ENCODE measurements around the gene SIM1. TPM values are rescaled to one million over a fixed set of nuclear protein-coding genes. Genes with fewer than 3 reads are reported as not detected.

Gene SIM1
- total and polyA plus RNA-seq, 7 experiments from 2014 or later, result not detected

GRCh38 chr6:100446115-100447080 is 18.3 kb downstream of the SIM1 start:
- peak overlapping the region in 1 of 9 donors; percentile 73 for H3K27ac Mint-ChIP-seq
- H3K9me3 Mint-ChIP-seq, result peaks cover 0 to 5% (median 0%) of the 10 kb centered on the region in 11 donors
- peaks cover 0 to 11% (median 3%) of the 10 kb centered on the region in 7 donors for H3K4me1 Mint-ChIP-seq
- ChIA-PET CTCF (no interaction called here), POLR2A (no interaction called here)
- Histone ChIP-seq H3K4me1 (ENCODE audit: control insufficient read depth in 2 of 2, insufficient read depth in 2 of 2, low read length in 2 of 2) (no peaks in the 10 kb centered on the region), H3K36me3 (ENCODE audit: control insufficient read depth in 2 of 3, insufficient read depth in 3 of 3, low read length in 3 of 3) (no peaks in the 10 kb centered on the region), H3K9me3 (ENCODE audit: control insufficient read depth in 2 of 3, low read length in 3 of 3) (no peaks in the 10 kb centered on the region), H3K27me3 (ENCODE audit: control insufficient read depth in 2 of 2, insufficient read depth in 2 of 2, low read length in 2 of 2) (peaks cover 0 to 8% of the 10 kb centered on the region in 2 donors), H3K27ac (ENCODE audit: low read depth, low read length) (no peak overlapping the region), H3K4me3 (ENCODE audit: low read length) (no peak overlapping the region)
- ATAC-seq (no peak), DNase-seq (no peak)
- peak overlapping the region in 3 of 10 donors; percentile 9 to 35 (median 28) for H3K4me3 Mint-ChIP-seq
- H3K36me3 Mint-ChIP-seq, result no peaks in the 10 kb centered on the region
- intact Hi-C loops (cut with micrococcal nuclease), result loop anchor here in 1 of 2 donors (5.0 kb wide), 2 partner anchors 839 to 956 kb away; partner anchors contain the start of gene PRDM13
- H3K27me3 Mint-ChIP-seq, result peaks cover 39 to 67% (median 55%) of the 10 kb centered on the region in 5 donors

DNA sequence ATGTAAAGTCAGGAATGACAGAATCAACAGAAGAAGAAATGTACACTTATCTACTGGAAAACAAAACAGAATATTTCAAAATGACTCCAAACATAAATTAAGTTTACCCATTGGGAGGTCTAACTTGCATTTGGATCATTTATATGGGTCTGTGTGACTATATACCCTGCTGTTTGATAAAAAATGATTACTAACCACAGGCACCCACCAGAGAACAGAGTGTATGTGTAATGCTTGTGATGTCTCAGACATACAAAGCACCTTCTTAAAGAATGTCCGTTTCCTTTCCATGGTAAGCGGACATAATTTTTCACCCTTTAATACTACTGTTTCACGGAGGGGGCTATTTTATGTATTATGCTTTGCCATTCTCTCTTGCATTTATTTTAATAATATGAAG is 19.2 kb downstream of the SIM1 start:
- H3K27me3 ChIP-seq (ENCODE audit: control insufficient read depth in 2 of 2, insufficient read depth in 2 of 2, low read length in 2 of 2), result peaks cover 0 to 8% of the 10 kb centered on the region in 2 donors
- Mint-ChIP-seq H3K4me1 (peaks cover 0 to 11% (median 3%) of the 10 kb centered on the region in 7 donors), H3K27ac (no peak overlapping the region), H3K4me3 (no peak overlapping the region), H3K9me3 (peaks cover 0 to 5% (median 0%) of the 10 kb centered on the region in 11 donors), H3K27me3 (peaks cover 43 to 75% (median 61%) of the 10 kb centered on the region in 5 donors), H3K36me3 (no peaks in the 10 kb centered on the region)
- no peaks in the 10 kb centered on the region for H3K9me3 ChIP-seq (ENCODE audit: control insufficient read depth in 2 of 3, low read length in 3 of 3)
- ChIA-PET CTCF (no interaction called here), POLR2A (no interaction called here)
- no peak overlapping the region for H3K27ac ChIP-seq (ENCODE audit: low read depth, low read length)
- intact Hi-C loops (cut with micrococcal nuclease), result loop anchor here in 1 of 2 donors (5.0 kb wide), 2 partner anchors 838 to 957 kb away; partner anchors contain the start of gene PRDM13
- no peak for ATAC-seq
- no peak for DNase-seq
- no peaks in the 10 kb centered on the region for H3K36me3 ChIP-seq (ENCODE audit: control insufficient read depth in 2 of 3, insufficient read depth in 3 of 3, low read length in 3 of 3)
- H3K4me1 ChIP-seq (ENCODE audit: control insufficient read depth in 2 of 2, insufficient read depth in 2 of 2, low read length in 2 of 2), result no peaks in the 10 kb centered on the region
- H3K4me3 ChIP-seq (ENCODE audit: low read length), result no peak overlapping the region

- ChIA-PET CTCF (no interaction called here), POLR2A (no interaction called here)
- no peaks in the 10 kb centered on the region for H3K9me3 ChIP-seq (ENCODE audit: control insufficient read depth in 2 of 3, low read length in 3 of 3)
- H3K27ac ChIP-seq (ENCODE audit: low read depth, low read length), result no peak overlapping the region
- intact Hi-C loops (cut with micrococcal nuclease), result no loop called here
- H3K4me1 Mint-ChIP-seq, result peaks cover 0 to under 1% (median 0%) of the 10 kb centered on the region in 7 donors
- ATAC-seq, result no peak
- H3K27me3 ChIP-seq (ENCODE audit: control insufficient read depth in 2 of 2, insufficient read depth in 2 of 2, low read length in 2 of 2), result no peaks in the 10 kb centered on the region
- no peaks in the 10 kb centered on the region for H3K4me1 ChIP-seq (ENCODE audit: control insufficient read depth in 2 of 2, insufficient read depth in 2 of 2, low read length in 2 of 2)
- peaks cover 31 to 67% (median 56%) of the 10 kb centered on the region in 5 donors for H3K27me3 Mint-ChIP-seq
- DNase-seq, result no peak
- no peaks in the 10 kb centered on the region for H3K36me3 ChIP-seq (ENCODE audit: control insufficient read depth in 2 of 3, insufficient read depth in 3 of 3, low read length in 3 of 3)
- no peaks in the 10 kb centered on the region for H3K36me3 Mint-ChIP-seq
- no peak overlapping the region for H3K4me3 Mint-ChIP-seq
- H3K4me3 ChIP-seq (ENCODE audit: low read length), result no peak overlapping the region
- H3K9me3 Mint-ChIP-seq, result peaks cover 0 to 6% (median 0%) of the 10 kb centered on the region in 11 donors
- H3K27ac Mint-ChIP-seq, result no peak overlapping the region
Observed at GRCh38 chr6:100440935-100441334, 23.8 kb downstream of the SIM1 start.

- DNase-seq, result no peak
- POLR2A ChIA-PET, result no interaction called here
- CTCF ChIA-PET, result no interaction called here
- Mint-ChIP-seq H3K27me3 (peaks cover 19 to 43% (median 26%) of the 10 kb centered on the region in 5 donors), H3K36me3 (no peaks in the 10 kb centered on the region), H3K4me1 (no peaks in the 10 kb centered on the region), H3K27ac (no peak overlapping the region), H3K4me3 (no peak overlapping the region), H3K9me3 (peaks cover 0 to 6% (median 3%) of the 10 kb centered on the region in 11 donors)
- intact Hi-C loops (cut with micrococcal nuclease), result no loop called here
- Histone ChIP-seq H3K9me3 (ENCODE audit: control insufficient read depth in 2 of 3, low read length in 3 of 3) (no peaks in the 10 kb centered on the region), H3K27me3 (ENCODE audit: control insufficient read depth in 2 of 2, insufficient read depth in 2 of 2, low read length in 2 of 2) (peaks cover 0 to 5% of the 10 kb centered on the region in 2 donors), H3K4me1 (ENCODE audit: control insufficient read depth in 2 of 2, insufficient read depth in 2 of 2, low read length in 2 of 2) (no peaks in the 10 kb centered on the region), H3K27ac (ENCODE audit: low read depth, low read length) (no peak overlapping the region), H3K36me3 (ENCODE audit: control insufficient read depth in 2 of 3, insufficient read depth in 3 of 3, low read length in 3 of 3) (no peaks in the 10 kb centered on the region), H3K4me3 (ENCODE audit: low read length) (no peak overlapping the region)
- ATAC-seq, result no peak
Observed at GRCh38 chr6:100435299-100435698, 29.4 kb downstream of the SIM1 start.

DNA sequence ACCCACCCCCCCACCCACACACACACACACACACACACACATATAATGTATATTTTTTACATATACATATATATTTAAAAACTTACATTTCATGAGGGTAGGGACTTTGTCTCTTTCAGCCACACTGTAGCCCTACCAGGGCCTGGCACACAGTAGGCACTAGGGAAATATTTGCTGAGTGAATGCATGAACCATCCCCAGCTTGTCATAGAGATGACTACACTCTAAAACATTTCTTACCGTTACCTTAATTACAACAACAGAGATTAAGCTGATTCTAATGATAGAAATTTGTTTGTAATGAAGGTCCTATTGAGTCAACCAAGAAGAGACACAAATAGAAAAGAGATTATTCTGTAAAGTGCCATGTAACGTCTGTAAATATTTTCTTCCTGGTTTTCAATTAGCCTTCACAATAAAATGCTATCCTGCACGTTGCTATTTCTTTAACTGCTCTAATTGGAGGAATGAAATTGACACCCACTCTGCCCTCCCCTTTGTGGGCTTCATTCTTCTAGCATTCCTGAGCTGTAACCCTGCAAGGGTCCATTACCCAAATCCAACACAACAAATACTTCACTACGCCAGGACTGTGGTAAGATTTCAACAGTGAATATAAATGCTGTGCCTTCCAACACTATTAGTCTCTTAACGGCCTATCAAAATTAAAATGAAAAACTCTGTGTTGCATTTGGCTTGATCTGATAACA is 30.8 kb downstream of the SIM1 start:
- intact Hi-C loops (cut with micrococcal nuclease), result no loop called here
- Histone ChIP-seq H3K4me3 (ENCODE audit: low read length) (no peak overlapping the region), H3K36me3 (ENCODE audit: control insufficient read depth in 2 of 3, insufficient read depth in 3 of 3, low read length in 3 of 3) (no peaks in the 10 kb centered on the region), H3K9me3 (ENCODE audit: control insufficient read depth in 2 of 3, low read length in 3 of 3) (no peaks in the 10 kb centered on the region), H3K27me3 (ENCODE audit: control insufficient read depth in 2 of 2, insufficient read depth in 2 of 2, low read length in 2 of 2) (peaks cover 0 to 5% of the 10 kb centered on the region in 2 donors), H3K4me1 (ENCODE audit: control insufficient read depth in 2 of 2, insufficient read depth in 2 of 2, low read length in 2 of 2) (no peaks in the 10 kb centered on the region), H3K27ac (ENCODE audit: low read depth, low read length) (no peak overlapping the region)
- DNase-seq, result no peak
- no peak overlapping the region for H3K27ac Mint-ChIP-seq
- CTCF ChIA-PET, result no interaction called here
- POLR2A ChIA-PET, result no interaction called here
- peaks cover 12 to 33% (median 25%) of the 10 kb centered on the region in 5 donors for H3K27me3 Mint-ChIP-seq
- ATAC-seq, result no peak
- H3K9me3 Mint-ChIP-seq, result peaks cover 0 to 6% (median 3%) of the 10 kb centered on the region in 11 donors
- no peaks in the 10 kb centered on the region for H3K4me1 Mint-ChIP-seq
- no peak overlapping the region for H3K4me3 Mint-ChIP-seq
- H3K36me3 Mint-ChIP-seq, result no peaks in the 10 kb centered on the region

DNA sequence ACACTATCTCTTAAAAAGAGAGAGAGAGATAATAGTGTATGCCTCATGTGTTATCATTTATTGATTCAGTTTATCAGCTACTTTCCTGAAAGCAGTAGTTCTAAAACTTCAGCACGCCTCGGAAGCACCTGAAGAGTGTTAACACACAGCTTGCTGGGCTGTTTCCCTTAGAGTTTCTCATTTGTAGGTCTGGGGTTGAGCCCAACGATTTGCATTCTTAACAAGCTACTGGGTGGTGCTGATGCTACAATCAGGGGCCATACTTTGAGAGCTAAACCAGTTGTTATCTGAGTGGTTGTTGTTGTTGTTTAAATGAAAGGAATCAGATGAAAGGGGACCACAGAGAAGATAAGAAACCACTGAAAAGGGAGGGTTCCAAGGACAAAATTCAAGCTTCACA is 32.6 kb downstream of the SIM1 start:
- H3K27me3 ChIP-seq (ENCODE audit: control insufficient read depth in 2 of 2, insufficient read depth in 2 of 2, low read length in 2 of 2), result peaks cover 0 to 5% of the 10 kb centered on the region in 2 donors
- no peaks in the 10 kb centered on the region for H3K4me1 Mint-ChIP-seq
- H3K4me3 Mint-ChIP-seq, result no peak overlapping the region
- peaks cover 4 to 28% (median 17%) of the 10 kb centered on the region in 5 donors for H3K27me3 Mint-ChIP-seq
- H3K9me3 ChIP-seq (ENCODE audit: control insufficient read depth in 2 of 3, low read length in 3 of 3), result no peaks in the 10 kb centered on the region
- no peak overlapping the region for H3K27ac ChIP-seq (ENCODE audit: low read depth, low read length)
- ChIA-PET CTCF (no interaction called here), POLR2A (no interaction called here)
- H3K27ac Mint-ChIP-seq, result no peak overlapping the region
- intact Hi-C loops (cut with micrococcal nuclease), result no loop called here
- no peak for ATAC-seq
- peaks cover 0 to 5% (median 0%) of the 10 kb centered on the region in 11 donors for H3K9me3 Mint-ChIP-seq
- no peak for DNase-seq
- no peaks in the 10 kb centered on the region for H3K36me3 ChIP-seq (ENCODE audit: control insufficient read depth in 2 of 3, insufficient read depth in 3 of 3, low read length in 3 of 3)
- H3K4me3 ChIP-seq (ENCODE audit: low read length), result no peak overlapping the region
- no peaks in the 10 kb centered on the region for H3K4me1 ChIP-seq (ENCODE audit: control insufficient read depth in 2 of 2, insufficient read depth in 2 of 2, low read length in 2 of 2)
- no peaks in the 10 kb centered on the region for H3K36me3 Mint-ChIP-seq

Measured in naive thymus-derived CD4-positive, alpha-beta T cell (primary cell).